GM23338 (cell line): ENCODE measurements around the gene PKD2L1. TPM values are rescaled to one million over a fixed set of nuclear protein-coding genes. Genes with fewer than 3 reads are reported as not detected.

ENCODE experiments used
- ATAC-seq: fragments of 200-7000 bp; cut with Tn5 transposase; 3 replicates; pipeline ENCODE4 v1.9.1; 2020
- DNase-seq: peaks from one replicate; pipeline ENCODE4 v3.0.0-alpha.2; 2015; ENCODE audit warnings: low spot score
- H2AFZ ChIP-seq: fragments of 200-600 bp; sonication (generic); 2 replicates; pipeline ENCODE4 v1.8.0; 2016; ENCODE audit warnings: antibody characterized with exemption, mild to moderate bottlenecking, moderate library complexity
- H3F3A ChIP-seq: fragments of 200-600 bp; sonication (generic); replicated peaks from 2 replicates; pipeline ENCODE4 v1.8.0; 2017; ENCODE audit warnings: antibody characterized with exemption, mixed run types, low read depth
- H3K27ac ChIP-seq: fragments of 200-600 bp; sonication (generic); 2 replicates; pipeline ENCODE4 v1.6.1; 2016; ENCODE audit warnings: low read depth
- H3K27me3 ChIP-seq: fragments of 200-600 bp; sonication (generic); 2 replicates; pipeline ENCODE4 v1.8.0; 2016; ENCODE audit warnings: mild to moderate bottlenecking, mixed run types, moderate library complexity; ENCODE audit not compliant: insufficient read depth
- H3K36me3 ChIP-seq: fragments of 200-600 bp; sonication (generic); 2 replicates; pipeline ENCODE4 v1.8.0; 2016; ENCODE audit warnings: mild to moderate bottlenecking; ENCODE audit not compliant: insufficient read depth
- H3K4me1 ChIP-seq: fragments of 200-600 bp; sonication (generic); 2 replicates; pipeline ENCODE4 v1.8.0; 2016; ENCODE audit warnings: mild to moderate bottlenecking, moderate library complexity; ENCODE audit not compliant: insufficient read depth
- H3K4me2 ChIP-seq: fragments of 200-600 bp; sonication (generic); 2 replicates; pipeline ENCODE4 v1.7.1; 2017; ENCODE audit warnings: mixed run types
- H3K4me3 ChIP-seq: fragments of 200-600 bp; sonication (generic); 2 replicates; pipeline ENCODE4 v1.6.1; 2016; ENCODE audit warnings: mixed run types
- H3K79me2 ChIP-seq: fragments of 200-600 bp; sonication (generic); replicated peaks from 2 replicates; pipeline ENCODE4 v1.8.0; 2017; ENCODE audit warnings: mild to moderate bottlenecking; ENCODE audit not compliant: insufficient read depth
- H3K9me2 ChIP-seq: fragments of 200-600 bp; sonication (generic); 2 replicates; pipeline ENCODE4 v1.8.0; 2017; ENCODE audit not compliant: insufficient read depth
- H4K20me1 ChIP-seq: fragments of 200-600 bp; sonication (generic); replicated peaks from 2 replicates; pipeline ENCODE4 v1.8.0; 2017; ENCODE audit warnings: mild to moderate bottlenecking; ENCODE audit not compliant: insufficient read depth
- H3K27ac Mint-ChIP-seq: 2 replicates; pipeline ENCODE4 v1.8.0; 2020; ENCODE audit warnings: inconsistent platforms, mild to moderate bottlenecking, moderate library complexity, mixed read lengths
- H3K27me3 Mint-ChIP-seq: 3 replicates; pipeline ENCODE4 v1.8.0; 2022; ENCODE audit warnings: low read depth, mild to moderate bottlenecking, moderate library complexity, mixed read lengths, inconsistent platforms; ENCODE audit not compliant: insufficient read depth, poor library complexity
- H3K36me3 Mint-ChIP-seq: 3 replicates; pipeline ENCODE4 v1.8.0; 2021; ENCODE audit warnings: low read depth, mild to moderate bottlenecking, inconsistent platforms, moderate library complexity, mixed read lengths
- H3K4me1 Mint-ChIP-seq: 3 replicates; pipeline ENCODE4 v1.8.0; 2020; ENCODE audit warnings: mild to moderate bottlenecking, inconsistent platforms, mixed read lengths
- H3K4me3 Mint-ChIP-seq: 3 replicates; pipeline ENCODE4 v1.8.0; 2021; ENCODE audit warnings: moderate library complexity, mild to moderate bottlenecking, inconsistent platforms, mixed read lengths
- H3K9me3 Mint-ChIP-seq: 3 replicates; pipeline ENCODE4 v1.8.0; 2020; ENCODE audit warnings: moderate library complexity, mild to moderate bottlenecking, inconsistent platforms, mixed read lengths
- CREB1 ChIP-seq: fragments of 250-450 bp; sonication (Bioruptor Pico); IDR thresholded peaks from 2 replicates; pipeline ENCODE4 v1.5.0; 2020; ENCODE audit warnings: low read depth, mild to moderate bottlenecking, moderate library complexity
- JUNB ChIP-seq: IDR thresholded peaks from one replicate; pipeline ENCODE4 v1.6.1; 2016; ENCODE audit warnings: antibody characterized with exemption; ENCODE audit not compliant: unreplicated experiment
- NANOG ChIP-seq: IDR thresholded peaks from 2 replicates; pipeline ENCODE4 v1.6.1; 2016; ENCODE audit warnings: antibody characterized with exemption, borderline replicate concordance
- POLR2AphosphoS5 ChIP-seq: IDR thresholded peaks from 2 replicates; pipeline ENCODE4 v1.6.1; 2016; ENCODE audit warnings: antibody characterized with exemption, low read depth
- polyA plus RNA-seq: library from polyadenylated mRNA; unstranded; fragments of >200 nt; fragmentation: Nextera tagmentation; extraction: Ambion mirVana; gene quantifications from 2 replicates; pipeline ENCODE4 v1.2.1, GENCODE V29; 2016
- total RNA-seq: library from RNA; depleted of rRNA; stranded (reverse); fragments of >200 nt; shearing (Covaris generic); gene quantifications from 2 replicates; pipeline ENCODE4 v1.2.3, GENCODE V29; 2014
- TF ChIP-seq, protein P1 (sequence below): IDR thresholded peaks from 2 replicates; pipeline ENCODE4 v1.6.1; 2016; ENCODE audit warnings: antibody characterized with exemption
- TF ChIP-seq, protein P2 (sequence below), 2 experiments: fragments of 200-600 bp in 1 of 2; sonication (generic) in 1 of 2; conservative IDR thresholded peaks; 2 replicates each; pipeline versions ENCODE4 v1.5.1 to v1.6.1; 2016 to 2017; ENCODE audit warnings: antibody characterized with exemption in 2 of 2, low read depth in 2 of 2, mild to moderate bottlenecking in 2 of 2, moderate library complexity in 1 of 2
- TF ChIP-seq, protein P3 (sequence below): IDR thresholded peaks from one replicate; pipeline ENCODE4 v1.6.1; 2018; ENCODE audit warnings: antibody characterized with exemption; ENCODE audit not compliant: unreplicated experiment

PKD2L1 gene
- total and polyA plus RNA-seq, 2 experiments from 2014 or later: not detected

DNA sequence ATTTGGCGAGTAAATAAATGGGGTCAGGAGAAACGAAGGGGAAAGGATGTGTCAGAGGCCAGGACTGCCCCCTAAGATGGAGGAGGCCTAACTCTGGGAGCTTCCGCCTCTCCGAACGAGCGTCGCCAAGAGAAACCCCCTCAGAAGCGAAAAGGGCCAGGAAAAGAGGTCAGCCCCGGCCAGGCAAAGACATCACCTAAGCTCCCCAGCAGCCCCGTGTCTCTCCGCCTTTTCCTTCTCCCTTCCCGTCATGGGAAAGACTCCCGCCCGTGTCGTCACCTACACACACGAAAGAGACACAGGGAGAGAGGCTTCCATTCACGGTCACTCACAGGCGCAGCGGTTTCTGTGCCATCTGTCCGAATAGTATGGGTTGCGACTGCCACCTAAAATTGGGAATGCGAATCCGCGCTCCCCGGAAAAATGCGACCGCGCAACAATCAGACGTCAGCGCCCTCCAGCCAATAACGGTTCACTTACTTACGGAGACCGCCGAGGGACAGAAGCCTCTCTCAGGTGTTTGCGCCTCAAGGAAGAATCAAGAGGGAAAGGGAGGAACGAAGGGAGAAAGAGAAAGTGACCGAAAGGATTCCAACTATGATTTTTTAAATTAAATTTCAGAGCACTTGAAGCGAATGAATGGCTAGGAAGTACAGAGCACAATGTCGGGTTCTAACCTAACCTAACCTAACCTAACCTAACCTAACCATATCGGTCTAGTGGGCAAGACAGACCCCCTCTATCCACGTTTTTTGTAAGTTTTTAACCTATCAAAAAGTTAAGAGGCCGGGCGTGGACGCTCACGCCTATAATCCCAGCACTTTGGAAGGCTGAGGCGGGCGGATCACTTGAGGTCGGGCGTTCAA lies 62.6 kb downstream of the PKD2L1 start, which contains the start of gene CWF19L1 (continued):
- TF ChIP-seq, protein P1, sequence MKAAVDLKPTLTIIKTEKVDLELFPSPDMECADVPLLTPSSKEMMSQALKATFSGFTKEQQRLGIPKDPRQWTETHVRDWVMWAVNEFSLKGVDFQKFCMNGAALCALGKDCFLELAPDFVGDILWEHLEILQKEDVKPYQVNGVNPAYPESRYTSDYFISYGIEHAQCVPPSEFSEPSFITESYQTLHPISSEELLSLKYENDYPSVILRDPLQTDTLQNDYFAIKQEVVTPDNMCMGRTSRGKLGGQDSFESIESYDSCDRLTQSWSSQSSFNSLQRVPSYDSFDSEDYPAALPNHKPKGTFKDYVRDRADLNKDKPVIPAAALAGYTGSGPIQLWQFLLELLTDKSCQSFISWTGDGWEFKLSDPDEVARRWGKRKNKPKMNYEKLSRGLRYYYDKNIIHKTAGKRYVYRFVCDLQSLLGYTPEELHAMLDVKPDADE: peak; percentile 65; the same call in 1 of the 2 replicates
- TF ChIP-seq JUNB: no peak
- TF ChIP-seq, protein P2, sequence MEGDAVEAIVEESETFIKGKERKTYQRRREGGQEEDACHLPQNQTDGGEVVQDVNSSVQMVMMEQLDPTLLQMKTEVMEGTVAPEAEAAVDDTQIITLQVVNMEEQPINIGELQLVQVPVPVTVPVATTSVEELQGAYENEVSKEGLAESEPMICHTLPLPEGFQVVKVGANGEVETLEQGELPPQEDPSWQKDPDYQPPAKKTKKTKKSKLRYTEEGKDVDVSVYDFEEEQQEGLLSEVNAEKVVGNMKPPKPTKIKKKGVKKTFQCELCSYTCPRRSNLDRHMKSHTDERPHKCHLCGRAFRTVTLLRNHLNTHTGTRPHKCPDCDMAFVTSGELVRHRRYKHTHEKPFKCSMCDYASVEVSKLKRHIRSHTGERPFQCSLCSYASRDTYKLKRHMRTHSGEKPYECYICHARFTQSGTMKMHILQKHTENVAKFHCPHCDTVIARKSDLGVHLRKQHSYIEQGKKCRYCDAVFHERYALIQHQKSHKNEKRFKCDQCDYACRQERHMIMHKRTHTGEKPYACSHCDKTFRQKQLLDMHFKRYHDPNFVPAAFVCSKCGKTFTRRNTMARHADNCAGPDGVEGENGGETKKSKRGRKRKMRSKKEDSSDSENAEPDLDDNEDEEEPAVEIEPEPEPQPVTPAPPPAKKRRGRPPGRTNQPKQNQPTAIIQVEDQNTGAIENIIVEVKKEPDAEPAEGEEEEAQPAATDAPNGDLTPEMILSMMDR (conservative IDR thresholded peaks at IDR 0.05; ENCODE audit: low read depth in 2 of 2): no peak
- TF ChIP-seq, protein P3, sequence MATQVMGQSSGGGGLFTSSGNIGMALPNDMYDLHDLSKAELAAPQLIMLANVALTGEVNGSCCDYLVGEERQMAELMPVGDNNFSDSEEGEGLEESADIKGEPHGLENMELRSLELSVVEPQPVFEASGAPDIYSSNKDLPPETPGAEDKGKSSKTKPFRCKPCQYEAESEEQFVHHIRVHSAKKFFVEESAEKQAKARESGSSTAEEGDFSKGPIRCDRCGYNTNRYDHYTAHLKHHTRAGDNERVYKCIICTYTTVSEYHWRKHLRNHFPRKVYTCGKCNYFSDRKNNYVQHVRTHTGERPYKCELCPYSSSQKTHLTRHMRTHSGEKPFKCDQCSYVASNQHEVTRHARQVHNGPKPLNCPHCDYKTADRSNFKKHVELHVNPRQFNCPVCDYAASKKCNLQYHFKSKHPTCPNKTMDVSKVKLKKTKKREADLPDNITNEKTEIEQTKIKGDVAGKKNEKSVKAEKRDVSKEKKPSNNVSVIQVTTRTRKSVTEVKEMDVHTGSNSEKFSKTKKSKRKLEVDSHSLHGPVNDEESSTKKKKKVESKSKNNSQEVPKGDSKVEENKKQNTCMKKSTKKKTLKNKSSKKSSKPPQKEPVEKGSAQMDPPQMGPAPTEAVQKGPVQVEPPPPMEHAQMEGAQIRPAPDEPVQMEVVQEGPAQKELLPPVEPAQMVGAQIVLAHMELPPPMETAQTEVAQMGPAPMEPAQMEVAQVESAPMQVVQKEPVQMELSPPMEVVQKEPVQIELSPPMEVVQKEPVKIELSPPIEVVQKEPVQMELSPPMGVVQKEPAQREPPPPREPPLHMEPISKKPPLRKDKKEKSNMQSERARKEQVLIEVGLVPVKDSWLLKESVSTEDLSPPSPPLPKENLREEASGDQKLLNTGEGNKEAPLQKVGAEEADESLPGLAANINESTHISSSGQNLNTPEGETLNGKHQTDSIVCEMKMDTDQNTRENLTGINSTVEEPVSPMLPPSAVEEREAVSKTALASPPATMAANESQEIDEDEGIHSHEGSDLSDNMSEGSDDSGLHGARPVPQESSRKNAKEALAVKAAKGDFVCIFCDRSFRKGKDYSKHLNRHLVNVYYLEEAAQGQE: no peak

DNA sequence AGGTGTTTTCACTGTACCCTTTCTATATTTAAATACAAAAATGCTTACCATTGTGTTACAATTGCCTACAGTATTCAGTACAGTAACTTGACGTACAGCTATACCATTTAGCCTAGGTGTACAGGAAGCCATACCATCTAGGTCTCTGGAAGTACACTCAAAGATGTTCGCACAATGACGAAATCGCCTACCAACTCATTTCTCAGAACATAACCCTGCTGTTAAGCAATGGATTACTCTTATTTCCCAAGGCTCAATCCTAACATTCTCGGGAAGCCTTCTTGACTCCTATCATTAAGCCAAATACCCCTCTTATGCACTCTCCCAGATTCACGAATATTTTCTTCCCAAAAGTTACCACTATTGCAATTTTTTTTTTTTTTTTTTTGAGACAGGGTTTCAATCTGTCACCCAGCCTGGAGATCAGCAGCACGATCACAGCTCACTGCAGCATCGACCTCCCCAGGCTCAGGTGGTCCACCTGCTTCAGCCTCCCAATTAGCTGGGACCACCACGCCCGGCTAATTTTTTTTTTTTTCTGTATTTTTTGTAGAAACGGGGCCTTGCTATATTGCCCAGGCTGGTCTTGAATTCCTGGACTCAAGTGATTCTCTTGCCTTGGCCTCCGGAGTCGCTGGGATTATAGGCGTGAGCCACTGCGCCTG lies 64.1 kb downstream of the PKD2L1 start:
- peak overlapping the region; percentile 92; the same call in 1 of the 2 replicates for H3K4me2 ChIP-seq
- H3K79me2 ChIP-seq: peaks cover 53% of the 10 kb centered on the region
- H3K9me3 Mint-ChIP-seq: no peaks in the 10 kb centered on the region
- peak overlapping the region; percentile 56; the same call in 2 of the 3 replicates for H3K4me3 Mint-ChIP-seq
- H3K27ac Mint-ChIP-seq: no peak overlapping the region
- H3K27ac ChIP-seq: no peak overlapping the region
- H3K27me3 ChIP-seq: no peaks in the 10 kb centered on the region
- peaks cover 5% of the 10 kb centered on the region; the same call in 1 of the 2 replicates for H3K4me1 ChIP-seq
- H3F3A ChIP-seq: no peaks in the 10 kb centered on the region
- peaks cover 2% of the 10 kb centered on the region; the same call in 1 of the 3 replicates for H3K36me3 Mint-ChIP-seq
- no peaks in the 10 kb centered on the region for H3K9me2 ChIP-seq
- no peaks in the 10 kb centered on the region for H3K36me3 ChIP-seq
- no peak for ATAC-seq
- no peak overlapping the region for H2AFZ ChIP-seq
- H4K20me1 ChIP-seq: no peaks in the 10 kb centered on the region
- H3K4me3 ChIP-seq: peak overlapping the region; percentile 62; the same call in 1 of the 2 replicates
- peaks cover 5% of the 10 kb centered on the region; the same call in 2 of the 3 replicates for H3K4me1 Mint-ChIP-seq
- H3K27me3 Mint-ChIP-seq: peaks cover 7% of the 10 kb centered on the region
- DNase-seq: no peak
- TF ChIP-seq, protein P3: no peak
- TF ChIP-seq CREB1 (CRISPR knock-in tag) (no peak), POLR2AphosphoS5 (no peak), NANOG (no peak)
- TF ChIP-seq, protein P1: no peak
